SKM-1 treated with dmso at 0.1 percent for 144 hours (cell line): ENCODE measurements around the gene INO80.

Source experiments
- DNase-seq: peaks from one replicate; lab custom pipeline; 2025; ENCODE audit not compliant: unreplicated experiment; lab: John Stamatoyannopoulos, UW

Gene INO80

GRCh38 chr15:40949756-40950207 is 166.3 kb downstream of the INO80 start:
- no peak for DNase-seq

GRCh38 chr15:40948706-40949473 is 167.2 kb downstream of the INO80 start:
- no peak for DNase-seq

- no peak for DNase-seq
Observed at GRCh38 chr15:40944510-40945296, 171.4 kb downstream of the INO80 start.

- DNase-seq = no peak
Observed at GRCh38 chr15:40943764-40944365, 172.2 kb downstream of the INO80 start.

GRCh38 chr15:40942878-40943277 is 173.2 kb downstream of the INO80 start:
- no peak for DNase-seq

GRCh38 chr15:40942337-40942854 is 173.7 kb downstream of the INO80 start:
- DNase-seq = peak; percentile 83

GRCh38 chr15:40941528-40942336 is 174.3 kb downstream of the INO80 start:
- peak; percentile 83 for DNase-seq

GRCh38 chr15:40941068-40941527 is 175.0 kb downstream of the INO80 start:
- DNase-seq = no peak

- no peak for DNase-seq
Observed at GRCh38 chr15:40940296-40940801, 175.7 kb downstream of the INO80 start.

GRCh38 chr15:40938536-40938870 is 177.6 kb downstream of the INO80 start:
- no peak for DNase-seq

- no peak for DNase-seq
Observed at GRCh38 chr15:40937762-40938535, 178.1 kb downstream of the INO80 start.

- DNase-seq = no peak
Observed at GRCh38 chr15:40936709-40937666, 179.1 kb downstream of the INO80 start.

GRCh38 chr15:40936234-40936708 is 179.8 kb downstream of the INO80 start:
- no peak for DNase-seq

GRCh38 chr15:40934457-40934856 is 181.6 kb downstream of the INO80 start:
- DNase-seq = no peak

- no peak for DNase-seq
Observed at GRCh38 chr15:40933517-40933902, 182.6 kb downstream of the INO80 start.

- DNase-seq = no peak
Observed at GRCh38 chr15:40932649-40933516, 183.2 kb downstream of the INO80 start.

- DNase-seq = no peak
Observed at GRCh38 chr15:40932156-40932555, 183.9 kb downstream of the INO80 start.
